ENCODE measurements around the gene CARNS1. TPM values are rescaled to one million over a fixed set of nuclear protein-coding genes. Genes with fewer than 3 reads are reported as not detected.

Gene CARNS1
- total and polyA plus RNA-seq, 7 experiments from 2014 or later = 0.53 to 14.2 (median 4.3) TPM

- Histone ChIP-seq H3K9me3 (ENCODE audit: control insufficient read depth in 2 of 3, low read length in 3 of 3) (no peaks in the 10 kb centered on the region), H3K36me3 (ENCODE audit: control insufficient read depth in 2 of 3, insufficient read depth in 3 of 3, low read length in 3 of 3) (no peaks in the 10 kb centered on the region), H3K27ac (ENCODE audit: low read depth, low read length) (no peak overlapping the region), H3K4me1 (ENCODE audit: control insufficient read depth in 2 of 2, insufficient read depth in 2 of 2, low read length in 2 of 2) (peaks cover 11 to 50% of the 10 kb centered on the region in 2 donors), H3K4me3 (ENCODE audit: low read length) (no peak overlapping the region), H3K27me3 (ENCODE audit: control insufficient read depth in 2 of 2, insufficient read depth in 2 of 2, low read length in 2 of 2) (no peaks in the 10 kb centered on the region)
- peaks cover 0 to 64% (median 9%) of the 10 kb centered on the region in 5 donors for H3K27me3 Mint-ChIP-seq
- ATAC-seq (no peak), DNase-seq (no peak)
- H3K36me3 Mint-ChIP-seq = peaks cover 0 to 2% (median 0%) of the 10 kb centered on the region in 5 donors
- H3K4me1 Mint-ChIP-seq = peaks cover 26 to 61% (median 35%) of the 10 kb centered on the region in 7 donors
- H3K9me3 Mint-ChIP-seq = peaks cover 0 to 2% (median 0%) of the 10 kb centered on the region in 11 donors
- peak overlapping the region in 1 of 10 donors; percentile 22 for H3K4me3 Mint-ChIP-seq
- intact Hi-C loops (cut with micrococcal nuclease) = no loop called here
- CTCF ChIA-PET = interaction anchor here (1.7 to 21.2 kb wide), 4 partner anchors 12 to 23 kb away, joined by 4 to 495 read pairs (median 14); partner anchors contain the start of gene POLD4
- POLR2A ChIA-PET = interaction anchor here (16.2 kb wide), 1 partner anchor 12 kb away, joined by 272 read pairs; the partner anchor contains the start of gene POLD4
- H3K27ac Mint-ChIP-seq = no peak overlapping the region
Measured at GRCh38 chr11:67368621-67369020, 46.9 kb upstream of the CARNS1 start.

- Histone ChIP-seq H3K27me3 (ENCODE audit: control insufficient read depth in 2 of 2, insufficient read depth in 2 of 2, low read length in 2 of 2) (peaks cover 0 to 4% of the 10 kb centered on the region in 2 donors), H3K36me3 (ENCODE audit: control insufficient read depth in 2 of 3, insufficient read depth in 3 of 3, low read length in 3 of 3) (no peaks in the 10 kb centered on the region), H3K27ac (ENCODE audit: low read depth, low read length) (no peak overlapping the region), H3K4me3 (ENCODE audit: low read length) (no peak overlapping the region), H3K9me3 (ENCODE audit: control insufficient read depth in 2 of 3, low read length in 3 of 3) (no peaks in the 10 kb centered on the region), H3K4me1 (ENCODE audit: control insufficient read depth in 2 of 2, insufficient read depth in 2 of 2, low read length in 2 of 2) (peaks cover 16 to 50% of the 10 kb centered on the region in 2 donors)
- intact Hi-C loops (cut with micrococcal nuclease) = no loop called here
- no peak for DNase-seq
- Mint-ChIP-seq H3K4me3 (no peak overlapping the region), H3K27ac (no peak overlapping the region), H3K9me3 (peaks cover 0 to 2% (median 0%) of the 10 kb centered on the region in 11 donors), H3K27me3 (peaks cover 0 to 66% (median 14%) of the 10 kb centered on the region in 5 donors), H3K36me3 (peaks cover 0 to 3% (median 0%) of the 10 kb centered on the region in 5 donors), H3K4me1 (peaks cover 26 to 59% (median 37%) of the 10 kb centered on the region in 7 donors)
- CTCF ChIA-PET = interaction anchor here (0.7 to 21.2 kb wide), 5 partner anchors 12 to 25 kb away, joined by 4 to 495 read pairs (median 8); partner anchors contain the start of gene POLD4
- ATAC-seq = no peak
- POLR2A ChIA-PET = interaction anchor here (0.6 to 16.2 kb wide), 2 partner anchors 12 to 841 kb away, joined by 3 to 272 read pairs; partner anchors contain the start of gene POLD4
Measured at GRCh38 chr11:67369275-67369674, 46.2 kb upstream of the CARNS1 start.

- intact Hi-C loops (cut with micrococcal nuclease) = no loop called here
- Histone ChIP-seq H3K9me3 (ENCODE audit: control insufficient read depth in 2 of 3, low read length in 3 of 3) (no peaks in the 10 kb centered on the region), H3K27ac (ENCODE audit: low read depth, low read length) (no peak overlapping the region), H3K36me3 (ENCODE audit: control insufficient read depth in 2 of 3, insufficient read depth in 3 of 3, low read length in 3 of 3) (no peaks in the 10 kb centered on the region), H3K27me3 (ENCODE audit: control insufficient read depth in 2 of 2, insufficient read depth in 2 of 2, low read length in 2 of 2) (peaks cover 0 to 5% of the 10 kb centered on the region in 2 donors), H3K4me1 (ENCODE audit: control insufficient read depth in 2 of 2, insufficient read depth in 2 of 2, low read length in 2 of 2) (peaks cover 16 to 48% of the 10 kb centered on the region in 2 donors), H3K4me3 (ENCODE audit: low read length) (no peak overlapping the region)
- Mint-ChIP-seq H3K36me3 (peaks cover 0 to 3% (median 0%) of the 10 kb centered on the region in 5 donors), H3K27me3 (peaks cover 0 to 69% (median 15%) of the 10 kb centered on the region in 5 donors), H3K9me3 (peaks cover 0 to 2% (median 0%) of the 10 kb centered on the region in 11 donors), H3K27ac (no peak overlapping the region), H3K4me1 (peaks cover 26 to 59% (median 36%) of the 10 kb centered on the region in 7 donors), H3K4me3 (peak overlapping the region in 3 of 10 donors; percentile 20 to 91 (median 21))
- ATAC-seq = no peak
- CTCF ChIA-PET = interaction anchor here (0.7 to 21.2 kb wide), 6 partner anchors 12 to 31 kb away, joined by 3 to 495 read pairs (median 6); partner anchors contain the start of gene POLD4
- no peak for DNase-seq
- POLR2A ChIA-PET = interaction anchor here (0.6 to 16.2 kb wide), 3 partner anchors 13 to 841 kb away, joined by 3 to 272 read pairs (median 3); partner anchors contain the start of gene POLD4
Measured at GRCh38 chr11:67369801-67370284, 45.6 kb upstream of the CARNS1 start.

GRCh38 chr11:67370351-67371076 lies 45.0 kb upstream of the CARNS1 start:
- Histone ChIP-seq H3K27ac (ENCODE audit: low read depth, low read length) (no peak overlapping the region), H3K27me3 (ENCODE audit: control insufficient read depth in 2 of 2, insufficient read depth in 2 of 2, low read length in 2 of 2) (peaks cover 0 to 5% of the 10 kb centered on the region in 2 donors), H3K9me3 (ENCODE audit: control insufficient read depth in 2 of 3, low read length in 3 of 3) (no peaks in the 10 kb centered on the region), H3K36me3 (ENCODE audit: control insufficient read depth in 2 of 3, insufficient read depth in 3 of 3, low read length in 3 of 3) (no peaks in the 10 kb centered on the region), H3K4me3 (ENCODE audit: low read length) (no peak overlapping the region), H3K4me1 (ENCODE audit: control insufficient read depth in 2 of 2, insufficient read depth in 2 of 2, low read length in 2 of 2) (peaks cover 12 to 45% of the 10 kb centered on the region in 2 donors)
- peaks cover 0 to 3% (median 0%) of the 10 kb centered on the region in 5 donors for H3K36me3 Mint-ChIP-seq
- DNase-seq (no peak), ATAC-seq (no peak)
- intact Hi-C loops (cut with micrococcal nuclease) = no loop called here
- peaks cover 25 to 57% (median 35%) of the 10 kb centered on the region in 7 donors for H3K4me1 Mint-ChIP-seq
- POLR2A ChIA-PET = interaction anchor here (0.7 to 16.2 kb wide), 3 partner anchors 14 to 26 kb away, joined by 3 to 272 read pairs (median 3); partner anchors contain the start of gene POLD4
- H3K27ac Mint-ChIP-seq = peak overlapping the region in 3 of 9 donors; percentile 32 to 58 (median 53)
- H3K9me3 Mint-ChIP-seq = peaks cover 0 to 2% (median 0%) of the 10 kb centered on the region in 11 donors
- H3K27me3 Mint-ChIP-seq = peaks cover 0 to 70% (median 14%) of the 10 kb centered on the region in 5 donors
- CTCF ChIA-PET = interaction anchor here (1.0 to 21.2 kb wide), 5 partner anchors 11 to 31 kb away, joined by 3 to 495 read pairs (median 8); partner anchors contain the start of gene POLD4
- H3K4me3 Mint-ChIP-seq = peak overlapping the region in 6 of 10 donors; percentile 7 to 91 (median 60)

GRCh38 chr11:67371189-67371910 lies 44.1 kb upstream of the CARNS1 start:
- H3K27me3 Mint-ChIP-seq = peaks cover 0 to 70% (median 14%) of the 10 kb centered on the region in 5 donors
- ATAC-seq (peak; percentile 30), DNase-seq (peak in 1 of 9 donors; percentile 22)
- H3K4me3 Mint-ChIP-seq = peak overlapping the region; percentile 61 to 91 (median 82)
- peaks cover 22 to 56% (median 36%) of the 10 kb centered on the region in 7 donors for H3K4me1 Mint-ChIP-seq
- H3K27ac ChIP-seq (ENCODE audit: low read depth, low read length) = no peak overlapping the region
- H3K36me3 Mint-ChIP-seq = peaks cover 0 to 3% (median 0%) of the 10 kb centered on the region in 5 donors
- H3K27me3 ChIP-seq (ENCODE audit: control insufficient read depth in 2 of 2, insufficient read depth in 2 of 2, low read length in 2 of 2) = peaks cover 0 to 5% of the 10 kb centered on the region in 2 donors
- H3K27ac Mint-ChIP-seq = peak overlapping the region in 6 of 9 donors; percentile 32 to 83 (median 67)
- H3K4me1 ChIP-seq (ENCODE audit: control insufficient read depth in 2 of 2, insufficient read depth in 2 of 2, low read length in 2 of 2) = peaks cover 12 to 45% of the 10 kb centered on the region in 2 donors
- CTCF ChIA-PET = interaction anchor here (0.6 to 21.2 kb wide), 5 partner anchors 10 to 25 kb away, joined by 4 to 495 read pairs (median 12); partner anchors contain the start of gene POLD4
- H3K36me3 ChIP-seq (ENCODE audit: control insufficient read depth in 2 of 3, insufficient read depth in 3 of 3, low read length in 3 of 3) = no peaks in the 10 kb centered on the region
- POLR2A ChIA-PET = interaction anchor here (0.7 to 16.2 kb wide), 2 partner anchors 14 to 24 kb away, joined by 3 to 272 read pairs; partner anchors contain the start of gene POLD4
- intact Hi-C loops (cut with micrococcal nuclease) = no loop called here
- peaks cover 0 to 2% (median 0%) of the 10 kb centered on the region in 11 donors for H3K9me3 Mint-ChIP-seq
- peak overlapping the region; percentile 17 for H3K4me3 ChIP-seq (ENCODE audit: low read length)
- no peaks in the 10 kb centered on the region for H3K9me3 ChIP-seq (ENCODE audit: control insufficient read depth in 2 of 3, low read length in 3 of 3)

Data from naive thymus-derived CD4-positive, alpha-beta T cell (primary cell).